Upper lobe of right lung (tissue), 1 donor: ENCODE results near the gene EGFL6. TPM values are rescaled to one million over a fixed set of nuclear protein-coding genes. Genes with fewer than 3 reads are reported as not detected.

ENCODE experiments used
- ATAC-seq: fragments of 200-7000 bp; cut with Tn5 transposase; one replicate; pipeline ENCODE4 v1.9.1; 2020; ENCODE audit warnings: mild to moderate bottlenecking, moderate library complexity
- DNase-seq: peaks from one replicate; pipeline ENCODE4 v3.0.0-alpha.2; 2020
- H3K27ac ChIP-seq: fragments of 200-600 bp; one replicate; pipeline ENCODE4 v1.8.0; 2022
- H3K27me3 ChIP-seq: fragments of 200-600 bp; one replicate; pipeline ENCODE4 v1.8.0; 2022; ENCODE audit warnings: mild to moderate bottlenecking
- H3K36me3 ChIP-seq: fragments of 200-600 bp; one replicate; pipeline ENCODE4 v1.8.0; 2022
- H3K4me1 ChIP-seq: fragments of 200-600 bp; one replicate; pipeline ENCODE4 v1.8.0; 2022
- H3K4me3 ChIP-seq: fragments of 200-600 bp; one replicate; pipeline ENCODE4 v1.8.0; 2022; ENCODE audit warnings: mild to moderate bottlenecking
- H3K9me3 ChIP-seq: fragments of 200-600 bp; one replicate; pipeline ENCODE4 v1.8.0; 2022
- CTCF ChIP-seq: fragments of 200-600 bp; IDR thresholded peaks from one replicate; pipeline ENCODE4 v1.8.0; 2022; ENCODE audit warnings: antibody characterized with exemption
- intact Hi-C: fragments of 100-400 bp; cut with DNase I; formaldehyde crosslinking; loops from one replicate; pipeline ENCODE4 v1.11.0; 2022
- total RNA-seq: library from RNA; stranded (reverse); fragmentation: NEBNext Ultra II Directional; extraction: Animal tissue kit (Norgen Biotek cat#: 25700); gene quantifications from one replicate; pipeline ENCODE4 v1.2.1, GENCODE V29; 2021
- donor health status: DM: no; HTN: yes; CAD: no; lungs with severe emphysema.

The EGFL6 gene
- total RNA-seq, 1 donor from 2014 or later, result 10.1 TPM

GRCh38 chrX:13590207-13590606 lies 20.8 kb downstream of the EGFL6 start:
- ATAC-seq (no peak), DNase-seq (no peak)
- TF ChIP-seq CTCF, result no peak
- Histone ChIP-seq H3K9me3 (no peaks in the 10 kb centered on the region), H3K4me1 (no peaks in the 10 kb centered on the region), H3K36me3 (no peaks in the 10 kb centered on the region), H3K4me3 (no peak overlapping the region), H3K27me3 (no peaks in the 10 kb centered on the region), H3K27ac (no peak overlapping the region)
- intact Hi-C loops, result no loop called here

GRCh38 chrX:13590914-13591313 lies 21.5 kb downstream of the EGFL6 start:
- no peak overlapping the region for H3K4me3 ChIP-seq
- no peaks in the 10 kb centered on the region for H3K27me3 ChIP-seq
- H3K9me3 ChIP-seq, result no peaks in the 10 kb centered on the region
- ATAC-seq (no peak), DNase-seq (no peak)
- H3K36me3 ChIP-seq, result no peaks in the 10 kb centered on the region
- H3K4me1 ChIP-seq, result no peaks in the 10 kb centered on the region
- intact Hi-C loops, result no loop called here
- no peak overlapping the region for H3K27ac ChIP-seq
- no peak for TF ChIP-seq CTCF

- ATAC-seq (no peak), DNase-seq (no peak)
- no peaks in the 10 kb centered on the region for H3K4me1 ChIP-seq
- H3K4me3 ChIP-seq, result no peak overlapping the region
- H3K27ac ChIP-seq, result no peak overlapping the region
- no peaks in the 10 kb centered on the region for H3K36me3 ChIP-seq
- no peaks in the 10 kb centered on the region for H3K9me3 ChIP-seq
- no peak for TF ChIP-seq CTCF
- H3K27me3 ChIP-seq, result no peaks in the 10 kb centered on the region
- intact Hi-C loops, result no loop called here
These were observed 28.5 kb downstream of the EGFL6 start for GRCh38 chrX:13597874-13598273.

GRCh38 chrX:13598877-13599276 lies 29.5 kb downstream of the EGFL6 start:
- H3K27me3 ChIP-seq, result no peaks in the 10 kb centered on the region

GRCh38 chrX:13599491-13599890 lies 30.1 kb downstream of the EGFL6 start:
- H3K4me3 ChIP-seq, result no peak overlapping the region
- no peaks in the 10 kb centered on the region for H3K36me3 ChIP-seq
- H3K27me3 ChIP-seq, result no peaks in the 10 kb centered on the region
- intact Hi-C loops, result no loop called here
- no peak overlapping the region for H3K27ac ChIP-seq
- ATAC-seq (no peak), DNase-seq (no peak)
- TF ChIP-seq CTCF, result no peak
- H3K4me1 ChIP-seq, result no peaks in the 10 kb centered on the region
- H3K9me3 ChIP-seq, result no peaks in the 10 kb centered on the region

More at GRCh38 chrX:13598877-13599276, 29.5 kb downstream of the EGFL6 start:
- Histone ChIP-seq H3K9me3 (no peaks in the 10 kb centered on the region), H3K27ac (no peak overlapping the region), H3K4me1 (no peaks in the 10 kb centered on the region), H3K4me3 (no peak overlapping the region), H3K36me3 (no peaks in the 10 kb centered on the region)
- ATAC-seq, result no peak
- intact Hi-C loops, result no loop called here
- TF ChIP-seq CTCF, result no peak
- no peak for DNase-seq

- no peaks in the 10 kb centered on the region for H3K9me3 ChIP-seq
- no peak for TF ChIP-seq CTCF
- no peak for DNase-seq
- ATAC-seq, result no peak
- H3K27me3 ChIP-seq, result no peaks in the 10 kb centered on the region
- no peaks in the 10 kb centered on the region for H3K36me3 ChIP-seq
- H3K4me3 ChIP-seq, result no peak overlapping the region
- intact Hi-C loops, result no loop called here
- no peak overlapping the region for H3K27ac ChIP-seq
- H3K4me1 ChIP-seq, result no peaks in the 10 kb centered on the region
These were observed 36.2 kb downstream of the EGFL6 start for GRCh38 chrX:13605611-13606010.
